ENCODE data around the gene IGF1R. TPM values are rescaled to one million over a fixed set of nuclear protein-coding genes. Genes with fewer than 3 reads are reported as not detected.
A peak's percentile ranks its signal among the peaks of the same experiment; 100 is the strongest.

IGF1R gene
- total RNA-seq, 6 donors from 2014 or later, result 31.0 to 142 (median 63.8) TPM

- ATAC-seq (ENCODE audit: low FRiP score in 2 of 2) (peak; percentile 6 to 9), DNase-seq (peak in 1 of 2 donors; percentile 76)
- Histone ChIP-seq H3K4me3 (no peak overlapping the region), H3K27ac (peak overlapping the region; percentile 74 to 84 (median 77)), H3K27me3 (no peaks in the 10 kb centered on the region), H3K4me1 (peaks cover 0 to 30% (median 18%) of the 10 kb centered on the region in 4 donors), H3K9me3 (no peaks in the 10 kb centered on the region), H3K36me3 (peaks cover 9 to 70% (median 45%) of the 10 kb centered on the region in 4 donors)
- TF ChIP-seq POLR2AphosphoS5 (IDR thresholded peaks at IDR 0.05) (peak; percentile 38 to 71), CTCF (IDR thresholded peaks at IDR 0.05) (no peak), EP300 (IDR thresholded peaks at IDR 0.05) (peak in 2 of 4 donors; percentile 45 to 88), POLR2A (IDR thresholded peaks at IDR 0.05) (no peak)
- 80 to 86% methylated on average over 4 to 16 of the region's 16 CpGs for WGBS, 2 donors
Measured at GRCh38 chr15:98953968-98954367, 305.6 kb downstream of the IGF1R start.

GRCh38 chr15:98954411-98954810 lies 306.1 kb downstream of the IGF1R start:
- peaks cover 0 to 30% (median 18%) of the 10 kb centered on the region in 4 donors for H3K4me1 ChIP-seq
- no peak for TF ChIP-seq POLR2A (IDR thresholded peaks at IDR 0.05)
- TF ChIP-seq CTCF (IDR thresholded peaks at IDR 0.05), result no peak
- TF ChIP-seq EP300 (IDR thresholded peaks at IDR 0.05), result no peak
- TF ChIP-seq POLR2AphosphoS5 (IDR thresholded peaks at IDR 0.05), result peak in 1 of 2 donors; percentile 4
- no peaks in the 10 kb centered on the region for H3K27me3 ChIP-seq
- H3K9me3 ChIP-seq, result no peaks in the 10 kb centered on the region
- H3K36me3 ChIP-seq, result peaks cover 6 to 70% (median 45%) of the 10 kb centered on the region in 4 donors
- H3K27ac ChIP-seq, result peak overlapping the region; percentile 74 to 84 (median 77)
- no peak overlapping the region for H3K4me3 ChIP-seq
- DNase-seq (no peak), ATAC-seq (ENCODE audit: low FRiP score in 2 of 2) (peak; percentile 68 to 69)
- WGBS, 2 donors, result 53 to 61% methylated on average over 5 of the region's 5 CpGs

GRCh38 chr15:98955331-98955730 lies 307.0 kb downstream of the IGF1R start:
- TF ChIP-seq POLR2A (IDR thresholded peaks at IDR 0.05) (no peak), POLR2AphosphoS5 (IDR thresholded peaks at IDR 0.05) (no peak), CTCF (IDR thresholded peaks at IDR 0.05) (no peak), EP300 (IDR thresholded peaks at IDR 0.05) (no peak)
- ATAC-seq (ENCODE audit: low FRiP score in 2 of 2) (no peak), DNase-seq (no peak)
- H3K9me3 ChIP-seq, result no peaks in the 10 kb centered on the region
- H3K4me3 ChIP-seq, result no peak overlapping the region
- peak overlapping the region; percentile 57 to 78 (median 75) for H3K27ac ChIP-seq
- H3K36me3 ChIP-seq, result peaks cover 0 to 70% (median 42%) of the 10 kb centered on the region in 4 donors
- H3K27me3 ChIP-seq, result no peaks in the 10 kb centered on the region
- 61 to 80% methylated on average over 8 of the region's 8 CpGs for WGBS, 2 donors
- H3K4me1 ChIP-seq, result peaks cover 0 to 30% (median 18%) of the 10 kb centered on the region in 4 donors

GRCh38 chr15:98955961-98956723 lies 307.8 kb downstream of the IGF1R start:
- ATAC-seq (ENCODE audit: low FRiP score in 2 of 2) (no peak), DNase-seq (peak in 1 of 2 donors; percentile 46)
- TF ChIP-seq EP300 (IDR thresholded peaks at IDR 0.05) (no peak), POLR2A (IDR thresholded peaks at IDR 0.05) (no peak), POLR2AphosphoS5 (IDR thresholded peaks at IDR 0.05) (no peak), CTCF (IDR thresholded peaks at IDR 0.05) (no peak)
- Histone ChIP-seq H3K9me3 (no peaks in the 10 kb centered on the region), H3K27ac (peak overlapping the region; percentile 57 to 78 (median 75)), H3K36me3 (peaks cover 0 to 71% (median 45%) of the 10 kb centered on the region in 4 donors), H3K27me3 (no peaks in the 10 kb centered on the region), H3K4me1 (peaks cover 0 to 30% (median 18%) of the 10 kb centered on the region in 4 donors), H3K4me3 (no peak overlapping the region)
- WGBS, 2 donors, result 75 to 83% methylated on average over 13 to 23 of the region's 25 CpGs
